NCI-H526 (cell line): ENCODE measurements around the gene HACD2.

Experiments
- DNase-seq, 2 experiments: peaks; one replicate each; lab custom pipeline; 2025; lab: John Stamatoyannopoulos, UW

HACD2 gene

GRCh38 chr3:123481722-123482457, 103.0 kb downstream of the HACD2 start:
- DNase-seq, result no peak

- DNase-seq, result no peak
Measured at GRCh38 chr3:123481071-123481470, 103.8 kb downstream of the HACD2 start.

GRCh38 chr3:123480428-123480827, 104.4 kb downstream of the HACD2 start:
- DNase-seq, result no peak

DNA sequence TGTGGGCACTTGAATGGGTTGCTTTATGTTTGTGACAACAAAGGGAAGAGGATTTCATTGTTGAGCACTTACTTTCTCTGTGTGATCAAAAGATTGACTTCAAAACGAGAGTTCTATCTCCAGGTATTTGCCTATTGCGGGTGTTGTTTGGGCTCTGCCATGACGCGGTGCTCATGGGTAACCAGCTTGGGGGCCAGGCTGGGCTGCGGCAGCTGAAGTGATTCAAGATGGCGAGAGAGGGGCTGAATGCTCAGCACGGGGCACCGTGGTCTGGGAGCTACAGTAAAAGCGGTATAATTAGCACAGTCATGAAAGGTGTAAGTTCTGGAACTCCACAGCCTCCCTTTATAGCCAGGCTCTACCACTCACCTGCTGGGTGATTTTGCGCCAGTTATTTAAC, 105.0 kb downstream of the HACD2 start:
- no peak for DNase-seq

DNA sequence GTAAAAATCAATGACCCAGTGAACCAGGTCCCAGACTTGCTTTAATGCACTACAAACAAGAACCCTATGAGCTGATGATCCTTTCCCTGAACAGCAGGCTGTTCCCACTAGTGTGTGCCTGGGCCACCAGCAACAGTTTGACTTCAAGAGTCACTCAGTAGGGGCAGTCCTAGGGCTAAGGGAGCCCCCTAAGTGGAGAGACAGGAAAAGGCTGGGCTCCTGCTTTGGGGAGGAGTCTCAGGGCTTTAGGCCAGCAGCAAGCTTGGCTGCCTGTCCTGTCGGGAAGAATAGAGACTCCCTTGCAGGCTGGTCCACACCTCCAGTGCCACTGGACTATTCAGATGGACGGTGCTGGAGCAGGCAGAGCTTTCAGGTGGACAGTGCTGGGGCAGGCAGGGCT, 106.5 kb downstream of the HACD2 start:
- DNase-seq, result no peak

- DNase-seq, result no peak
Measured at GRCh38 chr3:123476967-123477750, 107.7 kb downstream of the HACD2 start.

- no peak for DNase-seq
Measured at GRCh38 chr3:123475786-123476185, 109.1 kb downstream of the HACD2 start.

GRCh38 chr3:123471106-123471505, 113.7 kb downstream of the HACD2 start:
- DNase-seq, result no peak

- DNase-seq, result no peak
Measured at GRCh38 chr3:123469323-123469995, 115.4 kb downstream of the HACD2 start.

DNA sequence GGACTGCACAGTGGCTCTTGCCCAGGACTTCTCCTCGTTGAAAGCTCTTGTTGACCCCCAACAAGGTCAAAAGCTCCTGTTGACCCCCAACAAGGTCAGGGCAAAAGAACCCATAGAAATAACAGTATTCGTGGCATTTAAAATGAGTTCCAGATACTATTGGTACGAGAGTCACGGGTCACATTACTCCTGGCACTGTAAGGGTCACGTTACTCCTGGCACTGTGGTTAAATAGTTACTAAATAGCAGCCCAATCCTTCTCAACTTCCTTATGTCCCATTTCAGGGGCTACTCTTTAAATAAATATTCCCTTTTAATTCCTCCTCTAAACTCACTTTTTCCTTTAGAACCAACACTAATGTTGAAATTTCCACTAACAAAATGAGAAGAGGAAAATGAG, 117.8 kb downstream of the HACD2 start:
- DNase-seq, result no peak

GRCh38 chr3:123464211-123464610, 120.6 kb downstream of the HACD2 start:
- no peak for DNase-seq

GRCh38 chr3:123459862-123460261, 125.0 kb downstream of the HACD2 start:
- DNase-seq, result no peak

DNA sequence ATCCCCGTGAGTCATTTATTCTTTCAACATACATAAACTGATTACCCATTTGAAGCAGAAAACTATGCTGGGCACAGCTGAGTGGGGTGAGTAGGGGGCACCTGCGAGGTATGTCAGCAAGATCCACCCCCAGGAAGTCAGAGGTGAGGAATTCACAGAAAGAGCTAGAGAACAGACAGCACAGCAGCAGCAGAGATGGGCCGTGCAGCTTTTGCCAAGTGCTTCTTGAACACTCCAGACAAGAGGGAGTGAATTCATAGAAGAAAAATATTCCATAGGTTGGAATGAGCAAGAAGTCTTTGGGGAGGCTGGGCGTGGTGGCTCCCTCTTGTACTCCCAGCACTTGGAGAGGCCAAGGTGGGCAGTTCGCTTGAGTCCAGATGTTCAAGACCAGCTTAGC, 126.6 kb downstream of the HACD2 start:
- DNase-seq, result no peak

DNA sequence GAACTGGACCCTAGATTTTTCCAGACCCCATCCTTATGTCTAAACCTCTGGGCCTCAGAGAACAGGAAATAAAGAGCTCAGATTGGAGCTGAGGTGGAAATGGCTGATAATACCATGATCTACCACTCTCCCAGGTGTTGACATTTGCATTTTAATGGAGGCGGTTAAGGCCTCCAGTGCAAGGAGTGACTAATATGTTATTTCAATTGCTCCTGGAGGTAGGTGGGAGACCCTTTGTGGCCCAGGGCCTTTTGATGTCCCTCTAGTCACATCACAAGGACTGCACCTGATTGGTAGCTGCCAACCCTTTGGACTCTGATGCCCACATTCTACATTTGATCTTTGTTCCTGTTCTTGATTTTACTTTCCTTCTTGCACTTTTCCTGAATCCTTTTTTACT, 127.0 kb downstream of the HACD2 start:
- no peak for DNase-seq

DNA sequence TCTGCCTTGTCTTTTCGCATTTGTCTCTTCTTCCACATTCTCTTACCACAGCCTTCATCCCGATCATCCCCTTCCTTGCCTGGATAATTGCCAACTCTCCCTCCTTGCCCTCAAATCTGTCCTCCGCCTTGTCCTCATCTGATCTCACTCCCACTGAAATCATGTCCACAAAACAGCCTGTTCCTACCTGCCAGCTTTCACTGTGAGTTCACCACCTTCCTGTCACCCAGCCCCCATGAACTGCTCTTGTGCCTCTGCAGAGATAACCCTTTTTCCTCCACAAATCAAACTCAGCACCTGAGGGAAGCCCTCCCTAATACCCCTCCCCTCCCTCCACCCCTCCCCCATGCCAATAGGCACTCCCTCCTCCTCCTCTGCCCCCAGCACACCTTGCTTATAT, 131.2 kb downstream of the HACD2 start:
- DNase-seq, result no peak

DNA sequence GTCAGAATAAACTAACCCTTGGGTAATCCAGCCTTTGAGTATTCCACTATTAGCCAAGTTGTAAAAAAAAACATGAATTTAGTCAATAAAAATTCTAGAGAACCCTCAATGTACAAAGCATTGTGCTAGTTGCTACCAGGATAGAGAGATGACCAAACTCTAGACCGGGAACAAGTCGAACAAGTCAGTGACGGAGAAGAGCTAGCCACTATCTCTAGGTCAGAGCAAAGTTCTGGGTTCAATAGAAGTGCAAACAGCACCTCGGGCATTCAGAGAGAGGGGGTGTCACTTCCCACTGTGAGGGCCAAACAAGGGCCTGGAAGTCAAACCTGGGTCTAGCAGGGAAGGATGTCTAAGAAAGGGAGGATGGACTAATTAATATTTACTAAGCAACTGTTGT, 133.7 kb downstream of the HACD2 start:
- DNase-seq, result no peak

- DNase-seq, result peak in 1 of 2 experiments; percentile 38
Measured at GRCh38 chr3:123449997-123450604, 134.8 kb downstream of the HACD2 start.

GRCh38 chr3:123449102-123449996, 135.5 kb downstream of the HACD2 start:
- peak in 1 of 2 experiments; percentile 83 for DNase-seq

- DNase-seq, result peak in 1 of 2 experiments; percentile 30
Measured at GRCh38 chr3:123448536-123449101, 136.2 kb downstream of the HACD2 start, which contains the start of gene ADCY5. ADCY5 (minus strand) TSS chr3:123449090; CDS start chr3:123448545, 545 bp downstream.

DNA sequence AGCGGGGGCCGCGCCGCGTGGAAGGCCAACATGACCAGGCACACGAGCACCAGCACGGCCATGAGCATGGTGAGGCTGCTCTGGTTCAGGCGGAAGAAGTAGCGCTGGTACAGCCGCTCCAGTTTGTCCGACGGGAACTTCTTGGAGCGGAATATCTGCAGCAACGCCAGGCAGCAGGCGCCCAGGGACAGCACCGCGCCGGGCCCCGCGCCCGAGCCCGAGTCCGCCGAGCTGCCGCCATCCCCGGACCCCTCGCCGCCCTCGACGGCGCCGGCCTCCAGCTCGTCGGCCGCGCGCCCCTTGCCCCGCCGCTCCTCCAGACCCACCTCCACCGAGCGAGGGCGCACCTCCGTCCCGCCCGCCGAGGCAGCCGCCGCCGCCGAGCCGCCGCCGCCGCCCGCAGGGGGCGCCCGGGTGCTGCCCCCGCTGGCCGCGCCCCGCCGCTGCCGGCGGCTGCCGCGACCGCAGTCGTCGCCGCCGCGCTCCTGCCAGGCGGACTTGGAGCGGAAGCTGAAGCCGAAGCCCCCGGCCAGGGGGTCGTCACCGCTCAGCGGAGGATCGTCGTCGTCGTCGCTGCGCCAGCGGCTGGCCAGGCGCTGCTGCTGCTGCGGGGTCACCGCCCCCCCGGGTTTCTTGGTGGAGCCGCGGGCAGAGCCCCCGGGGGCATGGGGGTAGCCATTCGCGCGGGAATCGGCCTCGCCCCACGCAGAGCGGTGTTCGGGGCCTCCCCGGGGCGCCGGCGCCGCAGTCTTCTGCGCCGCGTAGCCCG, 136.9 kb downstream of the HACD2 start:
- DNase-seq, result peak in 1 of 2 experiments; percentile 33
